GM18873 (cell line): ENCODE data around the gene ZMYM4.
"Not testable (repeated sequence)": the region's sequence is repeated elsewhere in the genome, so short reads cannot be mapped to it uniquely, and the experiment has no call there.

Source experiments
- ATAC-seq: cut with Tn5 transposase; IDR thresholded peaks from one replicate; pipeline ENCODE4 v1.9.1; 2021; ENCODE audit warnings: mild to moderate bottlenecking, moderate library complexity, moderate number of reproducible peaks; ENCODE audit not compliant: unreplicated experiment, low FRiP score

Gene ZMYM4

DNA sequence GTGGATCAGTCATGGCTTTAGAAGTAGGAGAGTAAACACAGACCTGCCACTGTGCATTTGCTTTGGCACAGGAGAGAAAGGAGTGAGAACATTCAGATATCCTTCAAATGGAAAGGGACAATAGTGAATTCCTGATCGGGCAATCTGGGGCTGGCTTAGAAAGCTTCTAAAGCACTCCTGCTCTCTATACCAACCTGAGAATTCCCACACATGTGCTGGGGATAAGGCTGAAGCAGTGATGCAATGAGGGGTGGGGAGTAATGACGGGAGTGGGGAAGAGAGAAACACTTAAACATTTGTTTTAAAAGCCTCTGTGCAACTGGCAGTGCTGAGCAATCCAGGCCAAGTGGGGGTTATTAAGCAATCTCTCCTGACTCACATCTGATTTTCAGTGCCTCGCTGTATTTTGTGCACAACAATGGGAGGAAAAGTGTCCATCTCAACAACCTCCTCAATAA, 179.9 kb downstream of the ZMYM4 start:
- no peak for ATAC-seq

- ATAC-seq = no peak
Measured at GRCh38 chr1:35449334-35450008, 181.0 kb downstream of the ZMYM4 start.

GRCh38 chr1:35451125-35451528, 182.6 kb downstream of the ZMYM4 start:
- no peak for ATAC-seq

- ATAC-seq = no peak
Measured at GRCh38 chr1:35452106-35452774, 183.7 kb downstream of the ZMYM4 start.

DNA sequence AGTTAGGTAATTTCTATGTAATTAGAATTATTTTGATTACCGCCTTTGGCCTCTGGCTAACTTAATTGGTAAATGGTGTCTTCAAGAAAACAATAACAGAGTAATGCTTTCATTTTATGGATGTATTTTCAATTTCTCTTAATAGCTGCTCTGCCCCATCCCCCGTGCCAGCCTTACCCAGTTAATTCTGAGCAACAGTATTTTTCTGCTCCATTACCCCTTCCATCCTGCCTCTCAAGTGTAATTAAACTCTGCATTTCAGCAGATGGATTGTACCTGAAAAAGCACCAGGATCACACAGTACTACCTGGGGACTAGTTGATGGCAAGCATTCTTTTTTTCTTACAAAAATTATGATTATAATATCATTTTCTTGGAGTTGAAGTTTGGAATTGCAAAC, 184.5 kb downstream of the ZMYM4 start:
- ATAC-seq = no peak

DNA sequence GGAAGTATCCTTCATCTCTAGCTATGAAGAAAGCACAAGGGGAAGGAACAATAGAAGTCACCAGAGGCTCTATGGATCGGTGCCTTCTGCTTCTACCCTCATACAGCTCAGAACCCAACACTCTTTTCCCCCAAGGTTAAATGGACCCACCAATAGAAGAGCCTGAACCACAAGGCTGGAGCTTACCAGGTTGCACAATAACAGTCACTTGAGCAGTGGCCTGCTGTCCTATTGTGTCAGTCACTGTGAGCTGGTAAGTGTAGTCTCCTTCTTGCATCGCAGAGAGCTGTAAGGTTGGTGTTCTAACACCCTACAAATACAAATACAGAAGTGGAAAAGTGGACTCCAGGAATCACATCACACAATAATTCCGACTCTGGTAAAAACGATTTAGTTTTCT, 185.7 kb downstream of the ZMYM4 start:
- no peak for ATAC-seq

GRCh38 chr1:35454616-35455015, 186.1 kb downstream of the ZMYM4 start:
- no peak for ATAC-seq

GRCh38 chr1:35460796-35461195, 192.3 kb downstream of the ZMYM4 start:
- no peak for ATAC-seq

- no peak for ATAC-seq
Measured at GRCh38 chr1:35461966-35462651, 193.6 kb downstream of the ZMYM4 start.

GRCh38 chr1:35463232-35463631, 194.7 kb downstream of the ZMYM4 start:
- ATAC-seq = no peak

GRCh38 chr1:35463749-35464148, 195.2 kb downstream of the ZMYM4 start:
- not testable (repeated sequence) for ATAC-seq

GRCh38 chr1:35466120-35466519, 197.6 kb downstream of the ZMYM4 start:
- ATAC-seq = no peak

GRCh38 chr1:35470977-35471613, 202.6 kb downstream of the ZMYM4 start:
- ATAC-seq = no peak
